ENCODE results near the gene LIMK1.

The LIMK1 gene

DNA sequence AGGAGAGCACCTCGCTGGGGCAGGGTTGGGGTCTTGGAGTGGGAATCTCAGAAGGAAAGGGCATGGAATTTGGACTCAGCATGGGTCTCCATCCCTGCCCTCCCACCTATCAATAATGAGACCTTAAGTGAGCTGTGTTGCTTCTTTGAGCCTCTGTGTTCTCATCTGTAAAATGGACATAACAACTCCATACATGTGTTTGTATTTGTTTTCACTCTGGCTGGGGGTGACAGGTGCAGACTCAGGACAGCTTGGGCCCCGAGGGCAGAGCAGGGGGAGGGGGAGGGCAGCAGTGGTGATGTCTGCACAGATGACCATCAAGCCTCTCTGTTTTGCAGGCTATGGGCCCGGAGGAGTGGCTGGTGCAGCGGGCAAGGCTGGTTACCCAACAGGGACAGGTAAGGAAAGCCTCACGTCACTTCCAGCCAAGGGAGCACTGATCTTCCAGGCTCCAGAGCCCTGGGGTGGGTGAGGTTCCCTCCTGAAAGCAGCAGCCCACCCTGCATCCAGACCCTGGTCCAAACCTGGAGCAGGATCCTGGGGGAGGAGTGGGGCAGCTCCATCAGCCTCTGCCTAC, 35.7 kb upstream of the LIMK1 start:
- no peaks in the 10 kb centered on the region for H3K4me1 ChIP-seq (ENCODE audit: insufficient read depth, low read length)
- no peaks in the 10 kb centered on the region for H3K27me3 ChIP-seq (ENCODE audit: insufficient read depth, low read length, poor library complexity)
- no peak for DNase-seq
- no peaks in the 10 kb centered on the region for H3K79me2 ChIP-seq (ENCODE audit: insufficient read depth, low read length)
- TF ChIP-seq, protein P1, sequence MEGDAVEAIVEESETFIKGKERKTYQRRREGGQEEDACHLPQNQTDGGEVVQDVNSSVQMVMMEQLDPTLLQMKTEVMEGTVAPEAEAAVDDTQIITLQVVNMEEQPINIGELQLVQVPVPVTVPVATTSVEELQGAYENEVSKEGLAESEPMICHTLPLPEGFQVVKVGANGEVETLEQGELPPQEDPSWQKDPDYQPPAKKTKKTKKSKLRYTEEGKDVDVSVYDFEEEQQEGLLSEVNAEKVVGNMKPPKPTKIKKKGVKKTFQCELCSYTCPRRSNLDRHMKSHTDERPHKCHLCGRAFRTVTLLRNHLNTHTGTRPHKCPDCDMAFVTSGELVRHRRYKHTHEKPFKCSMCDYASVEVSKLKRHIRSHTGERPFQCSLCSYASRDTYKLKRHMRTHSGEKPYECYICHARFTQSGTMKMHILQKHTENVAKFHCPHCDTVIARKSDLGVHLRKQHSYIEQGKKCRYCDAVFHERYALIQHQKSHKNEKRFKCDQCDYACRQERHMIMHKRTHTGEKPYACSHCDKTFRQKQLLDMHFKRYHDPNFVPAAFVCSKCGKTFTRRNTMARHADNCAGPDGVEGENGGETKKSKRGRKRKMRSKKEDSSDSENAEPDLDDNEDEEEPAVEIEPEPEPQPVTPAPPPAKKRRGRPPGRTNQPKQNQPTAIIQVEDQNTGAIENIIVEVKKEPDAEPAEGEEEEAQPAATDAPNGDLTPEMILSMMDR (IDR thresholded peaks at IDR 0.05; ENCODE audit: borderline replicate concordance, extremely low read depth, low read length, poor library complexity, severe bottlenecking): no peak
- no peak for TF ChIP-seq EZH2 (IDR thresholded peaks at IDR 0.05; ENCODE audit: borderline replicate concordance, low read depth, low read length, severe bottlenecking)
- no peak overlapping the region for H3K27ac ChIP-seq (ENCODE audit: low read length)
- H3K9me3 ChIP-seq (ENCODE audit: insufficient read depth, low read length, severe bottlenecking): no peaks in the 10 kb centered on the region
- ATAC-seq (ENCODE audit: insufficient read depth, low read depth): no peak
- H3K36me3 ChIP-seq (ENCODE audit: insufficient read depth, low read length): no peaks in the 10 kb centered on the region
- no peak overlapping the region for H3K4me2 ChIP-seq (ENCODE audit: insufficient read depth, low read length)
- H3K4me3 ChIP-seq (ENCODE audit: low read depth in 1 of 2, low read length in 2 of 2): no peak overlapping the region
- H4K20me1 ChIP-seq (ENCODE audit: insufficient read depth, low read length): no peaks in the 10 kb centered on the region
- no peak overlapping the region for H2AFZ ChIP-seq (ENCODE audit: low read depth, low read length)
- H3K9ac ChIP-seq (ENCODE audit: low read depth, low read length): no peak overlapping the region

DNA sequence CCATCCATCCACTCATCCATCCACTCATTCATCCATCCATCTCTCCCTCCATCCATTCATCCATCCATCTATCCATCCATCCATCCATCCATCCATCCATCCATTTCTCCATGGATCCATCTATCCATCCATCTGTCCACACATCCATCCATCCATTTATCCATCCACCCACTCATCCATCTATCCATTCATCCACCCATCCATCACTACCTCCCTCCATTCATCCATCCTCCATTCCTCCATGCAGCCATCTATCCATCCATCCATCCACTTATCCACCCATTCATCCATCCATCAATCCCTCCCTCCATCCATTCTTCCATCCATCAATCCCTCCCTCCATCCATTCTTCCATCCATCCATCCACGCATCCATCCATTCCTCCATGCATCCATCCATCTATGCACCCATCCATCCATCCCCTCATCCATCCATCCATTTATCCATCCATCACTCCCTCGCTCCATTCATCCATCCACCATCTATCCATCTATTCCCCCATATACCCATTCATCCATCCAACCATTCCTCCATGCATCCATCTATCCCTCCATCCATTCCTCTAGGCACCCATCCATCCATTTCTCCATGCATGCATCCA, 34.5 kb upstream of the LIMK1 start:
- H3K27ac ChIP-seq (ENCODE audit: low read length): no peak overlapping the region
- no peaks in the 10 kb centered on the region for H3K36me3 ChIP-seq (ENCODE audit: insufficient read depth, low read length)
- no peak for TF ChIP-seq EZH2 (IDR thresholded peaks at IDR 0.05; ENCODE audit: borderline replicate concordance, low read depth, low read length, severe bottlenecking)
- TF ChIP-seq, protein P1 (IDR thresholded peaks at IDR 0.05; ENCODE audit: borderline replicate concordance, extremely low read depth, low read length, poor library complexity, severe bottlenecking): no peak
- H3K4me3 ChIP-seq (ENCODE audit: low read depth in 1 of 2, low read length in 2 of 2): no peak overlapping the region
- DNase-seq (no peak), ATAC-seq (ENCODE audit: insufficient read depth, low read depth) (no peak)
- no peak overlapping the region for H2AFZ ChIP-seq (ENCODE audit: low read depth, low read length)
- H3K4me1 ChIP-seq (ENCODE audit: insufficient read depth, low read length): no peaks in the 10 kb centered on the region
- no peaks in the 10 kb centered on the region for H4K20me1 ChIP-seq (ENCODE audit: insufficient read depth, low read length)
- H3K9ac ChIP-seq (ENCODE audit: low read depth, low read length): no peak overlapping the region
- H3K9me3 ChIP-seq (ENCODE audit: insufficient read depth, low read length, severe bottlenecking): no peaks in the 10 kb centered on the region
- no peaks in the 10 kb centered on the region for H3K27me3 ChIP-seq (ENCODE audit: insufficient read depth, low read length, poor library complexity)
- H3K4me2 ChIP-seq (ENCODE audit: insufficient read depth, low read length): no peak overlapping the region
- no peaks in the 10 kb centered on the region for H3K79me2 ChIP-seq (ENCODE audit: insufficient read depth, low read length)

DNA sequence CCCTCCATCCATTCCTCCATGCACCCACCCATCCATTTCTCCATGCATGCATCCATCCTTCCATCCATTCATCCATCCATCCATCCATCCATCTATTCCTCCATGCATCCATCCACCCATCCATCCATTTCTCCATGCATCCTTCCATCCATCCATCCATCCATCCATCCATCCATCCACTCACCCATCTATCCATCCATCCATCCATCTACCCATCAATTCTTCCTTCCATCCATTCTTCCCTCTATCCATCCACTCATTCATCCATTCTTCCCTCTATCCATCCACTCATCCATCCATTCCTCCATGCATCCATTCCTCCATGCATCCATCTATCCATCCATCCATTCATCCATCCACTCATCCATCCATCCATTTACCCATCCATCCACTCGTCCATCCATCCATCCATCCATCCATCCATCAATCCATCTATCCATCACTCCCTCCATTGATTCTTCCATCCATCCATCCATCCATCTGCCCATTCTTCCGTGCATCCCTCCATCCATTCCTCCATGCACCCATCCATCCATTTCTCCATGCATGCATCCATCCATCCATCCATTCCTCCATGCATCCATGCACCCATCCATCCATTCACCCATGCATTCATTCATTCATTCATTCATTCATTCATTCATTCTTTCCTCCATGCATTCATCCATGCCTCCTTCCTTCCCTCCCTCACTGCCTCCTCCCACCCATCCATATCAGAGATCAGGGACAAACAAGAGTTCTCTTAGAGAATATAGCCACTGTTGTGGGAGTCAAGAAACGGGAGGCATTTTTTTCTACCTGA, 33.4 kb upstream of the LIMK1 start:
- H3K9me3 ChIP-seq (ENCODE audit: insufficient read depth, low read length, severe bottlenecking): no peaks in the 10 kb centered on the region
- DNase-seq (no peak), ATAC-seq (ENCODE audit: insufficient read depth, low read depth) (no peak)
- H4K20me1 ChIP-seq (ENCODE audit: insufficient read depth, low read length): no peaks in the 10 kb centered on the region
- no peaks in the 10 kb centered on the region for H3K36me3 ChIP-seq (ENCODE audit: insufficient read depth, low read length)
- no peak overlapping the region for H3K4me3 ChIP-seq (ENCODE audit: low read depth in 1 of 2, low read length in 2 of 2)
- H3K27ac ChIP-seq (ENCODE audit: low read length): no peak overlapping the region
- no peak overlapping the region for H3K9ac ChIP-seq (ENCODE audit: low read depth, low read length)
- H3K79me2 ChIP-seq (ENCODE audit: insufficient read depth, low read length): no peaks in the 10 kb centered on the region
- no peak overlapping the region for H2AFZ ChIP-seq (ENCODE audit: low read depth, low read length)
- H3K27me3 ChIP-seq (ENCODE audit: insufficient read depth, low read length, poor library complexity): no peaks in the 10 kb centered on the region
- H3K4me1 ChIP-seq (ENCODE audit: insufficient read depth, low read length): no peaks in the 10 kb centered on the region
- no peak overlapping the region for H3K4me2 ChIP-seq (ENCODE audit: insufficient read depth, low read length)
- TF ChIP-seq EZH2 (IDR thresholded peaks at IDR 0.05; ENCODE audit: borderline replicate concordance, low read depth, low read length, severe bottlenecking): no peak
- TF ChIP-seq, protein P1 (IDR thresholded peaks at IDR 0.05; ENCODE audit: borderline replicate concordance, extremely low read depth, low read length, poor library complexity, severe bottlenecking): no peak

All from DND-41 (cell line).